PC-3 (cell line): ENCODE results near the gene ADAMTSL1. TPM values are rescaled to one million over a fixed set of nuclear protein-coding genes. Genes with fewer than 3 reads are reported as not detected.

Source experiments
- ATAC-seq: fragments of 200-7000 bp; cut with Tn5 transposase; 2 replicates; pipeline ENCODE4 v1.9.1; 2020; ENCODE audit warnings: mild to moderate bottlenecking, moderate library complexity
- BruUV-seq: library from RNA; stranded (reverse); fragments of 400-500 nt; replicated peaks from 2 replicates; lab custom pipeline; 2021; lab: Mats Ljungman, UMichigan
- CTCF ChIA-PET: fragments of 300-600 bp; sonication (Branson Sonifier 250); formaldehyde crosslinking; loops from one replicate; lab custom pipeline; 2022; ENCODE audit warnings: antibody characterized with exemption; lab: Charles Lee
- POLR2A ChIA-PET: fragments of 300-600 bp; sonication (Branson Sonifier 250); formaldehyde crosslinking; loops from one replicate; lab custom pipeline; 2022; ENCODE audit warnings: antibody characterized with exemption; ENCODE audit not compliant: unreplicated experiment; lab: Charles Lee
- DNase-seq: peaks from one replicate; pipeline ENCODE4 v3.0.0-alpha.2; 2015
- H2AFZ ChIP-seq: fragments of 300-600 bp; sonication (generic); 2 replicates; pipeline ENCODE4 v1.6.0; 2016; ENCODE audit warnings: antibody characterized with exemption, low read length
- H3F3A ChIP-seq: fragments of 300-600 bp; sonication (generic); one replicate; pipeline ENCODE4 v1.6.0; 2017; ENCODE audit warnings: antibody characterized with exemption, low read length, control low read depth, mild to moderate bottlenecking; ENCODE audit not compliant: unreplicated experiment
- H3K27ac ChIP-seq: fragments of 300-600 bp; sonication (generic); 2 replicates; pipeline ENCODE4 v1.5.1; 2016; ENCODE audit warnings: mild to moderate bottlenecking, low read length
- H3K27me3 ChIP-seq: fragments of 300-600 bp; sonication (generic); 2 replicates; pipeline ENCODE4 v1.6.1; 2016; ENCODE audit warnings: low read length, mixed read lengths
- H3K36me3 ChIP-seq: fragments of 300-600 bp; sonication (generic); 2 replicates; pipeline ENCODE4 v1.6.1; 2016; ENCODE audit warnings: low read depth, mixed run types, low read length, mixed read lengths
- H3K4me1 ChIP-seq: fragments of 300-600 bp; sonication (generic); 2 replicates; pipeline ENCODE4 v1.5.1; 2016; ENCODE audit warnings: low read length; ENCODE audit not compliant: insufficient read depth
- H3K4me2 ChIP-seq: fragments of 300-600 bp; sonication (generic); 2 replicates; pipeline ENCODE4 v1.6.0; 2016; ENCODE audit warnings: low read length
- H3K4me3 ChIP-seq: fragments of 300-600 bp; sonication (generic); 2 replicates; pipeline ENCODE4 v1.5.1; 2016; ENCODE audit warnings: mild to moderate bottlenecking, low read length, mixed read lengths
- H3K79me2 ChIP-seq: fragments of 300-600 bp; sonication (generic); 2 replicates; pipeline ENCODE4 v1.6.1; 2017; ENCODE audit warnings: low read length, mixed read lengths
- H3K9ac ChIP-seq: fragments of 300-600 bp; sonication (generic); 2 replicates; pipeline ENCODE4 v1.6.0; 2016; ENCODE audit warnings: mild to moderate bottlenecking, low read length
- H3K9me2 ChIP-seq: fragments of 300-600 bp; sonication (generic); replicated peaks from 2 replicates; pipeline ENCODE4 v1.6.1; 2016; ENCODE audit warnings: mixed run types, low read length, mixed read lengths
- H3K9me3 ChIP-seq: fragments of 300-600 bp; sonication (generic); 2 replicates; pipeline ENCODE4 v1.6.1; 2016; ENCODE audit warnings: low read length, mixed read lengths
- H4K20me1 ChIP-seq: fragments of 300-600 bp; sonication (generic); 2 replicates; pipeline ENCODE4 v1.6.1; 2016; ENCODE audit warnings: low read length, mixed read lengths
- EZH2 ChIP-seq: fragments of 300-600 bp; sonication (generic); IDR thresholded peaks from one replicate; pipeline ENCODE4 v1.6.1; 2017; ENCODE audit warnings: antibody characterized with exemption, mild to moderate bottlenecking, low read length; ENCODE audit not compliant: unreplicated experiment
- EZH2phosphoT487 ChIP-seq: fragments of 300-600 bp; sonication (generic); IDR thresholded peaks from 2 replicates; pipeline ENCODE4 v1.6.1; 2018; ENCODE audit warnings: mild to moderate bottlenecking, antibody characterized with exemption, low read length, borderline replicate concordance
- intact Hi-C: fragments of 100-400 bp; cut with micrococcal nuclease; formaldehyde crosslinking; loops from 2 replicates; pipeline ENCODE4 v1.9.0; 2023
- total RNA-seq: library from RNA; depleted of rRNA; stranded (reverse); fragments of >200 nt; gene quantifications from 2 replicates; pipeline ENCODE4 v1.2.3, GENCODE V29; 2014
- TF ChIP-seq, protein P1 (sequence below): fragments of 300-600 bp; sonication (generic); conservative IDR thresholded peaks from 2 replicates; pipeline ENCODE4 v1.5.1; 2017; ENCODE audit warnings: antibody characterized with exemption, low read depth, mild to moderate bottlenecking, low read length

The ADAMTSL1 gene
- total RNA-seq, 1 experiment from 2014 or later, result 0.26 TPM

DNA sequence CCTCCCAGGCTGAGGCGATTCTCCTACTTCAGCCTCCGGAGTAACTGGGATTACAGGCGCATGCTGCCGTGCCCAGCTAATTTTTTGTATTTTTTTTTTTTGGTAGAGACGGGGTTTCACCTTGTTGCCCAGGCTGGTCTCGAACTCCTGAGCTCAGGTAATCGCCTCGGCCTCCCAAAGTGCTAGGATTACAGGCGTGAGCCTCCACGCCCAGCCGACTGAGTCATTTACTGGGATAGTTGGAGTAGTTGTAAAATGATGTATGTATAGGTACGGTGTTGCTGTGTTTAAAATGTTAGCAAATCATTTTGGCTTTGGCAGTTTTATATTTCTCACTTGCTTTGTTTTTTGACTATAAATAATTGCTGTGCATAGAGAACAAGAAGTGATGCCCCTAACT is 209.4 kb downstream of the ADAMTSL1 start:
- no peak for ATAC-seq
- TF ChIP-seq, protein P1, sequence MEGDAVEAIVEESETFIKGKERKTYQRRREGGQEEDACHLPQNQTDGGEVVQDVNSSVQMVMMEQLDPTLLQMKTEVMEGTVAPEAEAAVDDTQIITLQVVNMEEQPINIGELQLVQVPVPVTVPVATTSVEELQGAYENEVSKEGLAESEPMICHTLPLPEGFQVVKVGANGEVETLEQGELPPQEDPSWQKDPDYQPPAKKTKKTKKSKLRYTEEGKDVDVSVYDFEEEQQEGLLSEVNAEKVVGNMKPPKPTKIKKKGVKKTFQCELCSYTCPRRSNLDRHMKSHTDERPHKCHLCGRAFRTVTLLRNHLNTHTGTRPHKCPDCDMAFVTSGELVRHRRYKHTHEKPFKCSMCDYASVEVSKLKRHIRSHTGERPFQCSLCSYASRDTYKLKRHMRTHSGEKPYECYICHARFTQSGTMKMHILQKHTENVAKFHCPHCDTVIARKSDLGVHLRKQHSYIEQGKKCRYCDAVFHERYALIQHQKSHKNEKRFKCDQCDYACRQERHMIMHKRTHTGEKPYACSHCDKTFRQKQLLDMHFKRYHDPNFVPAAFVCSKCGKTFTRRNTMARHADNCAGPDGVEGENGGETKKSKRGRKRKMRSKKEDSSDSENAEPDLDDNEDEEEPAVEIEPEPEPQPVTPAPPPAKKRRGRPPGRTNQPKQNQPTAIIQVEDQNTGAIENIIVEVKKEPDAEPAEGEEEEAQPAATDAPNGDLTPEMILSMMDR, result no peak
- TF ChIP-seq EZH2phosphoT487 (no peak), EZH2 (no peak)

DNA sequence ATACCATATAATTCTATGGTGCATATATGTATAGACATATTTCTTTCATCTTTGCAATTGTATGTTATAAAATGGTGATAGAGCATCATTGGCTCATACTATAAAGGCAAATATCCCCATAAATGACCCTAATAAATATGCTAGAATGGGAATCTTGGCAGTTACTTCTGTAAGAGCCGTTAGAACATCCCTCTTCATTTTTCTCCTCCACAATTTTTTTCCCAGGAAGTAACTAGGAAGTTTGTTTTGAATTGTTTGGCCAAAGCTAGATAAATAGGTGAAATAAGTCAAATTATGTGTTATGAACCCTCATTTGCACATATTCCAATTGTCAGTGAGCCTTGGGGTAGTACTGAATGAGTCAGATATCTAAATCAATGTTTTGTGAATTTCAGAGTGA is 209.9 kb downstream of the ADAMTSL1 start:
- H3K9me3 ChIP-seq, result no peaks in the 10 kb centered on the region
- H3K36me3 ChIP-seq, result no peaks in the 10 kb centered on the region
- no peaks in the 10 kb centered on the region for H3F3A ChIP-seq
- no peaks in the 10 kb centered on the region for H4K20me1 ChIP-seq
- ChIA-PET POLR2A (no interaction called here), CTCF (no interaction called here)
- H3K9ac ChIP-seq, result no peak overlapping the region
- no peaks in the 10 kb centered on the region for H3K9me2 ChIP-seq
- H2AFZ ChIP-seq, result no peak overlapping the region
- no peak overlapping the region for H3K4me2 ChIP-seq
- no peaks in the 10 kb centered on the region for H3K79me2 ChIP-seq
- intact Hi-C loops, result no loop called here
- ATAC-seq, result no peak
- H3K4me3 ChIP-seq, result no peak overlapping the region
- H3K27ac ChIP-seq, result no peak overlapping the region
- DNase-seq, result no peak
- no TSS peak for BruUV-seq
- no peak for TF ChIP-seq EZH2
- no peak for TF ChIP-seq EZH2phosphoT487
- TF ChIP-seq, protein P1, result no peak
- no peaks in the 10 kb centered on the region for H3K27me3 ChIP-seq
- no peaks in the 10 kb centered on the region for H3K4me1 ChIP-seq

More for the DNA sequence above, 209.4 kb downstream of the ADAMTSL1 start:
- CTCF ChIA-PET, result no interaction called here
- Histone ChIP-seq H3K4me1 (no peaks in the 10 kb centered on the region), H3F3A (no peaks in the 10 kb centered on the region), H3K79me2 (no peaks in the 10 kb centered on the region), H3K4me2 (no peak overlapping the region), H2AFZ (no peak overlapping the region), H3K27me3 (no peaks in the 10 kb centered on the region), H3K4me3 (no peak overlapping the region), H4K20me1 (no peaks in the 10 kb centered on the region), H3K9ac (no peak overlapping the region), H3K27ac (no peak overlapping the region), H3K36me3 (no peaks in the 10 kb centered on the region), H3K9me3 (no peaks in the 10 kb centered on the region), H3K9me2 (no peaks in the 10 kb centered on the region)
- POLR2A ChIA-PET, result no interaction called here
- intact Hi-C loops, result no loop called here
- no TSS peak for BruUV-seq
- no peak for DNase-seq

DNA sequence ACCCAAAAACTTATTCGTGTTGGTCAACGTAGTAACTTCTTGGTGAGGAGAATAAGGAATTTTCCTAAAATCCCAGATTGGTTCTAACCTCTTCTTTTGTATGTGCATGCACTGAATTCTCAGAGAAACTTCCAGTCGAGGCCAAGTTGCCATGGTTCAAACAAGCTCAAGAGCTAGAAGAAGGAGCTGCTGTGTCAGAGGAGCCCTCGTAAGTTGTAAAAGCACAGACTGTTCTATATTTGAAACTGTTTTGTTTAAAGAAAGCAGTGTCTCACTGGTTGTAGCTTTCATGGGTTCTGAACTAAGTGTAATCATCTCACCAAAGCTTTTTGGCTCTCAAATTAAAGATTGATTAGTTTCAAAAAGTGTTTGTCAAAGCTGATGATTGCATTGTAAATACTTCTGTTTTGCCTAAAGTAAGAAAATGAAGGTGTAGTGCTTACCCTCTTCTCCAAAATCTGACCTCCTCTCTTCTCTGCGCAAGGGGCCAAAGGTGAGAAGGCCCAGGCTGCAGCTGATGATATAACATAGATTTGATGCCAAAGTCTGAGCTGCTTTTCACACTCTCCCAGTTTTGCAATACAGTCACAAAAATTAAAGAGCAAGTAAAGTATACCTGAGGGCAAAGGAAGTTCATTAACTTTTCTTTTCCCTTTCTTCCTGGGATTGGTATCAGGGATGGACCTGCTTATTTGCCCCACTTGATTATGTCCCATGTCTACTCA is 210.8 kb downstream of the ADAMTSL1 start:
- Histone ChIP-seq H3K4me1 (no peaks in the 10 kb centered on the region), H3K9me2 (no peaks in the 10 kb centered on the region), H3K9me3 (no peaks in the 10 kb centered on the region), H3K4me3 (no peak overlapping the region), H3F3A (no peaks in the 10 kb centered on the region), H2AFZ (no peak overlapping the region), H3K4me2 (no peak overlapping the region), H3K27me3 (no peaks in the 10 kb centered on the region), H3K27ac (no peak overlapping the region), H3K9ac (no peak overlapping the region), H3K79me2 (no peaks in the 10 kb centered on the region), H3K36me3 (no peaks in the 10 kb centered on the region), H4K20me1 (no peaks in the 10 kb centered on the region)
- no TSS peak for BruUV-seq
- TF ChIP-seq EZH2phosphoT487 (no peak), EZH2 (no peak)
- TF ChIP-seq, protein P1, result no peak
- CTCF ChIA-PET, result no interaction called here
- no peak for DNase-seq
- ATAC-seq, result no peak
- POLR2A ChIA-PET, result no interaction called here
- intact Hi-C loops, result no loop called here
